ENCODE measurements around the gene ABCA8.

DNA sequence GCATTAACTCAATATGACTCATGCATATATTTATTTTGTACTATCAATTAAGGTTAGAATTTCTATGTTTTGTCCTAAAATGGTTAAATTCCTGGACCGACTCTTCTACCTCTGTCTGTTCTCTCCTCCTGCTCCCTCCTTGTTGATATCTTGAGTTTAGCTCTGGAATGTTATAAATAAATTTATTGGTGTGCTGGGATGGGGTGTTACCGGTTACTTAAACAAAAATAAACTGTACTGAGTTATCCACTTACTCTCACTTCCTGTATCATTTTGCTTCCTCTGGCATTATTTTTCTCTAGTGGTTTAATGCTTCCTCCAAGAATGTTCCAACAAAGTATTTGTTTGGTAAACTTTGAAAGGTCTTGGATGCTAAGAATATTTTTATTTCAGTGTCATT, 120.1 kb downstream of the ABCA8 start:
- TF ChIP-seq GABPA (IDR thresholded peaks at IDR 0.05; ENCODE audit: low read depth) = no peak
- TF ChIP-seq RAD21 (IDR thresholded peaks at IDR 0.05; ENCODE audit: insufficient read depth, low read depth, low read length) = no peak
- TF ChIP-seq, protein P1, sequence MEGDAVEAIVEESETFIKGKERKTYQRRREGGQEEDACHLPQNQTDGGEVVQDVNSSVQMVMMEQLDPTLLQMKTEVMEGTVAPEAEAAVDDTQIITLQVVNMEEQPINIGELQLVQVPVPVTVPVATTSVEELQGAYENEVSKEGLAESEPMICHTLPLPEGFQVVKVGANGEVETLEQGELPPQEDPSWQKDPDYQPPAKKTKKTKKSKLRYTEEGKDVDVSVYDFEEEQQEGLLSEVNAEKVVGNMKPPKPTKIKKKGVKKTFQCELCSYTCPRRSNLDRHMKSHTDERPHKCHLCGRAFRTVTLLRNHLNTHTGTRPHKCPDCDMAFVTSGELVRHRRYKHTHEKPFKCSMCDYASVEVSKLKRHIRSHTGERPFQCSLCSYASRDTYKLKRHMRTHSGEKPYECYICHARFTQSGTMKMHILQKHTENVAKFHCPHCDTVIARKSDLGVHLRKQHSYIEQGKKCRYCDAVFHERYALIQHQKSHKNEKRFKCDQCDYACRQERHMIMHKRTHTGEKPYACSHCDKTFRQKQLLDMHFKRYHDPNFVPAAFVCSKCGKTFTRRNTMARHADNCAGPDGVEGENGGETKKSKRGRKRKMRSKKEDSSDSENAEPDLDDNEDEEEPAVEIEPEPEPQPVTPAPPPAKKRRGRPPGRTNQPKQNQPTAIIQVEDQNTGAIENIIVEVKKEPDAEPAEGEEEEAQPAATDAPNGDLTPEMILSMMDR (IDR thresholded peaks at IDR 0.05 in 2 of 3, conservative IDR thresholded peaks at IDR 0.05 in 1 of 3; ENCODE audit: control insufficient read depth in 2 of 3, extremely low read depth in 1 of 3, insufficient read depth in 1 of 3, low read depth in 3 of 3, low read length in 3 of 3) = no peak
- TF ChIP-seq, protein P2, sequence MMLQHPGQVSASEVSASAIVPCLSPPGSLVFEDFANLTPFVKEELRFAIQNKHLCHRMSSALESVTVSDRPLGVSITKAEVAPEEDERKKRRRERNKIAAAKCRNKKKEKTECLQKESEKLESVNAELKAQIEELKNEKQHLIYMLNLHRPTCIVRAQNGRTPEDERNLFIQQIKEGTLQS (IDR thresholded peaks at IDR 0.05; ENCODE audit: borderline replicate concordance, extremely low read depth, low read depth, low read length) = no peak
- TF ChIP-seq, protein P3, sequence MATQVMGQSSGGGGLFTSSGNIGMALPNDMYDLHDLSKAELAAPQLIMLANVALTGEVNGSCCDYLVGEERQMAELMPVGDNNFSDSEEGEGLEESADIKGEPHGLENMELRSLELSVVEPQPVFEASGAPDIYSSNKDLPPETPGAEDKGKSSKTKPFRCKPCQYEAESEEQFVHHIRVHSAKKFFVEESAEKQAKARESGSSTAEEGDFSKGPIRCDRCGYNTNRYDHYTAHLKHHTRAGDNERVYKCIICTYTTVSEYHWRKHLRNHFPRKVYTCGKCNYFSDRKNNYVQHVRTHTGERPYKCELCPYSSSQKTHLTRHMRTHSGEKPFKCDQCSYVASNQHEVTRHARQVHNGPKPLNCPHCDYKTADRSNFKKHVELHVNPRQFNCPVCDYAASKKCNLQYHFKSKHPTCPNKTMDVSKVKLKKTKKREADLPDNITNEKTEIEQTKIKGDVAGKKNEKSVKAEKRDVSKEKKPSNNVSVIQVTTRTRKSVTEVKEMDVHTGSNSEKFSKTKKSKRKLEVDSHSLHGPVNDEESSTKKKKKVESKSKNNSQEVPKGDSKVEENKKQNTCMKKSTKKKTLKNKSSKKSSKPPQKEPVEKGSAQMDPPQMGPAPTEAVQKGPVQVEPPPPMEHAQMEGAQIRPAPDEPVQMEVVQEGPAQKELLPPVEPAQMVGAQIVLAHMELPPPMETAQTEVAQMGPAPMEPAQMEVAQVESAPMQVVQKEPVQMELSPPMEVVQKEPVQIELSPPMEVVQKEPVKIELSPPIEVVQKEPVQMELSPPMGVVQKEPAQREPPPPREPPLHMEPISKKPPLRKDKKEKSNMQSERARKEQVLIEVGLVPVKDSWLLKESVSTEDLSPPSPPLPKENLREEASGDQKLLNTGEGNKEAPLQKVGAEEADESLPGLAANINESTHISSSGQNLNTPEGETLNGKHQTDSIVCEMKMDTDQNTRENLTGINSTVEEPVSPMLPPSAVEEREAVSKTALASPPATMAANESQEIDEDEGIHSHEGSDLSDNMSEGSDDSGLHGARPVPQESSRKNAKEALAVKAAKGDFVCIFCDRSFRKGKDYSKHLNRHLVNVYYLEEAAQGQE (IDR thresholded peaks at IDR 0.05; ENCODE audit: low read depth, low read length) = no peak
- TF ChIP-seq FOXM1 (IDR thresholded peaks at IDR 0.05; ENCODE audit: low read depth, low read length) = no peak

All from GM12878 (cell line).